HG02798 (cell line): ENCODE measurements around the gene FER.
"Not testable (repeated sequence)": the region's sequence is repeated elsewhere in the genome, so short reads cannot be mapped to it uniquely, and the experiment has no call there.

Experiments used
- ATAC-seq: cut with Tn5 transposase; IDR thresholded peaks from one replicate; pipeline ENCODE4 v1.9.1; 2021; ENCODE audit warnings: mild to moderate bottlenecking; ENCODE audit not compliant: unreplicated experiment, poor library complexity

FER gene

GRCh38 chr5:108942701-108943100 lies 195.0 kb downstream of the FER start:
- ATAC-seq: no peak

- ATAC-seq: no peak
Observed at GRCh38 chr5:108945094-108945493, 197.4 kb downstream of the FER start.

- ATAC-seq: no peak
Observed at GRCh38 chr5:108946008-108946407, 198.3 kb downstream of the FER start.

- ATAC-seq: no peak
Observed at GRCh38 chr5:108947164-108947563, 199.5 kb downstream of the FER start.

GRCh38 chr5:108950276-108950675 lies 202.6 kb downstream of the FER start:
- no peak for ATAC-seq

GRCh38 chr5:108953940-108954339 lies 206.2 kb downstream of the FER start:
- ATAC-seq: no peak

GRCh38 chr5:108957333-108957732 lies 209.6 kb downstream of the FER start:
- no peak for ATAC-seq

GRCh38 chr5:108966910-108967309 lies 219.2 kb downstream of the FER start:
- no peak for ATAC-seq

GRCh38 chr5:108974594-108974993 lies 226.9 kb downstream of the FER start:
- no peak for ATAC-seq

- ATAC-seq: no peak
Observed at GRCh38 chr5:108975697-108976096, 228.0 kb downstream of the FER start.

GRCh38 chr5:108983461-108984092 lies 235.9 kb downstream of the FER start:
- no peak for ATAC-seq

- no peak for ATAC-seq
Observed at GRCh38 chr5:108989761-108990392, 242.2 kb downstream of the FER start.

GRCh38 chr5:108992396-108993085 lies 244.8 kb downstream of the FER start:
- not testable (repeated sequence) for ATAC-seq

- ATAC-seq: not testable (repeated sequence)
Observed at GRCh38 chr5:108993440-108993839, 245.7 kb downstream of the FER start.

- ATAC-seq: no peak
Observed at GRCh38 chr5:108997720-108998119, 250.0 kb downstream of the FER start.

- no peak for ATAC-seq
Observed at GRCh38 chr5:108998216-108998615, 250.5 kb downstream of the FER start.

GRCh38 chr5:109003928-109004327 lies 256.2 kb downstream of the FER start:
- peak; percentile 47 for ATAC-seq

- no peak for ATAC-seq
Observed at GRCh38 chr5:109005297-109006009, 257.8 kb downstream of the FER start.

GRCh38 chr5:109006129-109006528 lies 258.4 kb downstream of the FER start:
- no peak for ATAC-seq

GRCh38 chr5:109016300-109016699 lies 268.6 kb downstream of the FER start:
- ATAC-seq: peak; percentile 53

GRCh38 chr5:109022056-109022455 lies 274.4 kb downstream of the FER start:
- no peak for ATAC-seq
